HG03045 (cell line): ENCODE measurements around the gene KCNE5.
"Not testable (repeated sequence)": the region's sequence is repeated elsewhere in the genome, so short reads cannot be mapped to it uniquely, and the experiment has no call there.

ENCODE experiments used
- ATAC-seq: cut with Tn5 transposase; IDR thresholded peaks from one replicate; pipeline ENCODE4 v1.9.1; 2021; ENCODE audit warnings: mild to moderate bottlenecking, moderate library complexity; ENCODE audit not compliant: unreplicated experiment

The KCNE5 gene, protein sequence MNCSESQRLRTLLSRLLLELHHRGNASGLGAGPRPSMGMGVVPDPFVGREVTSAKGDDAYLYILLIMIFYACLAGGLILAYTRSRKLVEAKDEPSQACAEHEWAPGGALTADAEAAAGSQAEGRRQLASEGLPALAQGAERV

DNA sequence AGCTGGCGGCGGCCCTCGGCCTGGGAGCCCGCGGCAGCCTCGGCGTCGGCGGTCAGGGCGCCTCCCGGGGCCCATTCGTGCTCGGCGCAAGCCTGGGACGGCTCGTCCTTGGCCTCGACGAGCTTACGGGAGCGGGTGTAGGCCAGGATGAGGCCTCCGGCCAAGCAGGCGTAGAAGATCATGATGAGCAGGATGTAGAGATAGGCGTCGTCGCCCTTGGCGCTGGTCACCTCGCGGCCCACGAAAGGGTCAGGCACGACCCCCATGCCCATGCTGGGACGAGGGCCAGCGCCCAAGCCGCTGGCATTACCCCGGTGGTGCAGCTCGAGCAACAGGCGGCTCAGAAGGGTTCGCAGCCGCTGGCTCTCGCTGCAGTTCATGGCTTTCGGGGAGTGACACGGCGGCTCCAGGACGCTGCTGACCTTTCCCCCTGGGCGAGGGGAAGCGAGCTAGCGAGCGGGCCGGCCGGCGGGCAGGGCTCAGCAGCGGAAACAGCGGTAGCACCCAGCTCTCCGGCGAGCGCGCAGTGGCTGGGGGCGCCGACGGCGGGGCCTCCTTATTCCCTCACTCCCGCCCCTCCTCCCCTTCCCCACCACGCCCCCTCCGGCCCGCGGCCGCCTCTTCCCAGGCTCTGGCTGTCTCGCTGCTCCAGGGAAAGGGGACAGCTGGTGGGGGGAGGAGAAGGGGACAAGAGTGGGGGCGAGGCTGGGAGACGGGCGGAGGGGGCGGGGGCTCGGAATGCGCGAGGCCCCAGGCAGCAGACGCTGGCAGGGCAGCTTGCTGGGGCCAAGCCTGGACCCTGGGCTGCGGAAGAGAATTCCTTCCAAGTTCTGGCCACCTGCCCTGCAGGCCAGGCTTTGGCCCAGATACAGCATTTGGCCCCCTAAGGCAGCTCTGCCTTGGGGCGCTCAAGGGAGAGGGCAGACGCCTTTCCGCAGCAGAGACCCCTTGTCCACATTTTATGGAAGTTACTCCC, at the start of gene KCNE5:
TSS of gene KCNE5 (minus strand) at position 532 of the 976 bp plus-strand sequence. CDS start at position 380, 152 bp downstream.
- no peak for ATAC-seq

DNA sequence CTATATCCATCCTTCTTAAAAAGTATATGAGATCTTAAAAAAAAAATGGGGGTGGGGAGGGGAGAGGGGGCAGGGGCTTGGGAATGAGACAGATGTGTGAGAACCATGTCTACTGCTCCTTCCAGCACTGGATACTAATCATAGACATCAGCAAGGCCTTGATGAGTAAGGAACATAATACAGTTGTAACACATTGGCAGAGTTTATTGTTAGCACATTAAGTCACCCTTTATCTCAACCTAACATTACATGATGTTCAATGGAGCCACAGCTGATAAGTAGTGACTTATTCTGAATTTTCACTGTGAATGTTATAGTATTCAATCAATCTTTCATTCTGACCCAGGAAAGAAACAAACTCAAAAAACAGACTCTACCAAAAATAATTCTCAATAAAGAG, 47.3 kb upstream of the KCNE5 start:
- ATAC-seq, result no peak

DNA sequence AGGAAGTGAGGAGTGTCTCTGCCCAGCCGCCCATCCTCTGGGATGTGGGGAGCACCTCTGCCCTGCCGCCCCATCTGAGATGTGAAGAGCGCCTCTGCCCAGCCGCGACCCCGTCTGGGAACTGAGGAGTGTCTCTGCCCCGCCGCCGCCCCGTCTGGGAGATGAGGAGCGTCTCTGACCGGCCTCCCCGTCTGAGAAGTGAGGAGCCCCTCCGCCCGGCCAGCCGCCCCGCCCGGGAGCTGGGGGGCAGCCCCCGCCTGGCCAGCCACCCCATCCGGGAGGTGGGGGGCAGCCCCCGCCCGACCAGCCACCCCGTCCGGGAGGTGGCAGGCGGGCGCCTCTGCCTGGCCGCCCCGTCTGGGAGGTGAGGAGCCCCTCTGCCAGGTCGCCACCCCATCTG, 46.2 kb upstream of the KCNE5 start:
- not testable (repeated sequence) for ATAC-seq

DNA sequence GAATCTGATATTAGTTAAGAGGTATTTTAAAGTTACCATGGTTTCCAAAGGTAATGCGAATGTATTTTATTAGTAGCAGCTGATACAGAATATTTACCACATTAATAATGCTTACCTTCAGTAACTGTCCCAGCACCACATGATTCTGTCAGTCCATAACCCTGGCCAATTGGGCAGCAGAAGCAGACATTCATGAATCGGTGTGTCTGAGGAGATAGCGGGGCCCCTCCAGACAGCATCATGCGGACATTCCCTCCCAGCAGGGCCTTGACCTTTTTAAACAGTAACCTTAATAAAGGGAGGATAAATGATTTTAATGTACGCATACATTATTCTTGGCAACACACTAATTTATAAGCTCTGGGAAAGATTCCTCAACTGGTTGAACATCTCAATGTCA, 43.0 kb upstream of the KCNE5 start:
- no peak for ATAC-seq

DNA sequence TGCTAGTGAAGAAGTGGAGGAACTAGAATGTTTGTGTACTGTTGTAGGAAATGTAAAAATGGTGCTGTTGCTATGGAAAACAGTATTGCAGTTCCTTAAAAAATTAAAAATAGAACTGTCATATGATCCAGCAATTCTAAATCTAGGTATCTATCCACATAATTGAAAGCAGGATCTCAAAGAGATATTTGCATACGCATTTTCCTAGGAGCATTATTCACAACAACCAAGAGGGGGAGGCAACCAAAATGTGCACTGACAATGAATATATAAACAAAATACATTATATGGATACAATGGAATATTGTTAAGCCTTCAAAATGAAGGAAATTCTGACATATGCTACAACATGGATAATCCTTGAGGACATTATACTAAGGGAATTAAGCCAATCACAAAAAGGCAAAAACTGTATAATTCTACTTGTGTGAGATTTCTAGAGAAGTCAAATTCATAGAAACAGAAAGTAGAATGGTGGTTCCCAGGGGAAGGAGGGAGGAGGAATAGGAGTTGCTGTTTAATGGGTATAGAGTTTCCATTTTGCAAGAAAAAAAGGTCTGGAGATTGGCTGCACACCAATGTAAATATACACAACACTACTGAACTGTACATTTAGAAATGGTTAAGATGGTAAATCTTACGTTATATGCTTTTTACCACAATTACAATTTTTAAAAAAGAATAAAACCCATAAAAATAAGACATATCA, 35.6 kb upstream of the KCNE5 start:
- ATAC-seq, result no peak

DNA sequence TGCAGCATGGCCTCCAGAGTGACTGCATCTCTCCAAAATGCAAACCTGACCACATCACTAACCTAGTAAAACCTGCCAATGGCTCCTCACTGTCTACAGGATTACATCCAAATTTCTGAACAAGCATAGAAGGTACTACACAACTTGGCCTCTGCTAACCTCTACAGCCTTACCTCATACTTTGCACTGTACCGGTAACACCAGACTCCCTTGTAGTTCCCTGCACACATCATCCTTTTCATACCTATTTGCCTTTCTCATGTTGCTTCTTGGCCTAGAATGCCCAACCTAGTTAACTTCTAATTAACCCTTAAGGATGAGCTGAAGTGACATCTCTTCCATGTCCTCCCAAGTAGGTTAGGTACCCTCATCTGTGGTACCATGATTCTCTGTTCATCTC, 33.4 kb upstream of the KCNE5 start:
- ATAC-seq, result no peak

DNA sequence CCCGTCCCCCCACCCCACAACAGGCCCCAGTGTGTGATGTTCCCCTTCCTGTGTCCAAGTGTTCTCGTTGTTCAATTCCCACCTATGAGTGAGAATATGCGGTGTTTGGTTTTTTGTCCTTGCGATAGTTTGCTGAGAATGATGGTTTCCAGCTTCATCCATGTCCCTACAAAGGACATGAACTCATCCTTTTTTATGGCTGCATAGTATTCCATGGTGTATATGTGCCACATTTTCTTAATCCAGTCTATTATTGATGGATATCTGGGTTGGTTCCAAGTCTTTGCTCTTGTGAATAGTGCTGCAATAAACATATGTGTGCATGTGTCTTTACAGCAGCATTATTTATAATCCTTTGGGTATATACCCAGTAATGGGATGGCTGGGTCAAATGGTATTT, 32.4 kb upstream of the KCNE5 start:
- ATAC-seq, result not testable (repeated sequence)

DNA sequence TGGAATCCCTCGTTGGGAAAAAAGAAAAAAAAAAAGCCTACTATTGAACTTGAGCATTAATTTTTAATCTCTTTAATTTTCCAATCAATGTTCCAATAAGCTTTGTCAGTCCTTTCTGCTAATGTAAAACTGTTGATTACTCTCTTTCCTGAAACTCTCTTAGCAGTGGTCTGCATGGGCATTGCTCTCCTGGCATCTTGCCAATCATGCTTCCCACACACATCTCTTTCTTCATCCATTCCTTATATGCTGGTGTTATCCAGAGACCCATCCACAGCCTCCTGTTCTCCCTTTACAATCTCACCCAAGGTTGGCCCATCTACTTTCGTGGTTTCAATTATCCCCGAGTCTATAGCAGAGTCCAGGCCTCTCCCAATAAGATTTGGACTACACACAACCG, 31.8 kb upstream of the KCNE5 start:
- no peak for ATAC-seq

DNA sequence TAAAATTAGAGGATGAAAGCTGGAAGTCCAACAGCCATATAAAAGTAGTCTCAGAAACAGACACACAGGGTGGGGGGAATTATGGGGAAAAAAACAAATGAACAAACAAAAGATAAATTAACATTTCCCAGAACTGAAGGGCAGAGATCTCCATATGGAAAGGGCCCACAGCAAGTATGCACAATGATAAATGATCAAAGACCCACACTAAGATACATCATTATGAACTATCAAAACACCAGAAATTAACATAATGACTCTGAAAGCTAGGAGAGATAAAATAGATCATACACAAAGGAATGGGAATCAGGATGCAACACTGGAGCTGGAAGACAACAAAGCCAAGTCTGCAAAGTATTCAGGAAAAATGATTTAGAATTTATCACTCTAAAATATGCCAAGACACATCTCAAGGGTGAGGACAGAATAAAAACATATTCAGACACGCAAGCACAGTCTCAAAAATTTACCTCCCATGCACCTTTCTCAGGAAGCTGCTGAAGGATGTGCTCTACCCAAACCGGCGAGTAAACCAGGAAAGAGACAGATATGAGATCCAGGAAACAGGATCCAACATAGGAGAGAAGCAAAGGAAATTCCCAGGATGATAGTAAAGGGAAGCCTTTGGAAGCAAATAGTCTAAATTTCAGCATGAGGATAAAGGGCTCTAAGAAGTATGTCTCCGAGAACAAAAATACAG, 30.7 kb upstream of the KCNE5 start:
- no peak for ATAC-seq

DNA sequence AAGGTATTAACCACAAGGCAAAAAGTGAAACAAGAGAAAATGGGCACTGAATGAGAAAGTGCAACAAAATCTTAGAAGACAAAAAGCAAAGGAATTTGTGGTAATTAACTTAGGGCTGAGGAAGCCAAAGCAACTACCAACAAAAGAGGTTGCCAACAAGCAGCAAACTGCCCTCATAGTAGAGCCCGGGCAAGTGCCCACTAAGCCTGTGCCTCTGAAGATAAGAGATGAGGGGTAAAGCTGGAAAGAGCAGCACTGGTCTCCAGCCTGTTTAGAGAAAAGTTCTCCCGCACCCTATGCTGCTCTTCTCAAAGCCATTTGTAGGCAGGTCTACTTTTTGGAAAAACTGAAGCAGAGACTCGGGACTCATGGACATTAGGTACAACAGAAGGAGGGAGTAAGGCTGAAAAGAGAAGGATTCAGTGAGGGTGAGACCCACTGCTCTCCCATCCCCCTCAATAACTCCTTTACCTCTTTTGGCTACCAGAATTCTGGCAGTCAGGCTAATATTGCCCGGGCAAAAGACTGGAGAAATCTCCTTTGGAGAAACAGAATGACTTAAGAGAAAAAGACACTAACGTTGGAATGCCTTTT, 29.6 kb upstream of the KCNE5 start:
- ATAC-seq, result no peak

DNA sequence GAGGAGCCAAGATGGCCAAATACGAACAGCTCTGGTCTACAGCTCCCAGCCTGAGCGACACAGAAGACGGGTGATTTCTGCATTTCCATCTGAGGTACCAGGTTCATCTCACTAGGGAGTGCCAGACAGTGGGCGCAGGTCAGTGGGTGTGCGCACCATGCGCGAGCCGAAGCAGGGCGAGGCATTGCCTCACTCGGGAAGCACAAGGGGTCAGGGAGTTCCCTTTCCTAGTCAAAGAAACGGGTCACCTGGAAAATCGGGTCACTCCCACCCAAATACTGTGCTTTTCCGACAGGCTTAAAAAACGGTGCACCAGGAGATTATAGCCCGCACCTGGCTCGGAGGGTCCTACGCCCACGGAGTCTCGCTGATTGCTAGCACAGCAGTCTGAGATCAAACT, 19.7 kb upstream of the KCNE5 start:
- not testable (repeated sequence) for ATAC-seq

DNA sequence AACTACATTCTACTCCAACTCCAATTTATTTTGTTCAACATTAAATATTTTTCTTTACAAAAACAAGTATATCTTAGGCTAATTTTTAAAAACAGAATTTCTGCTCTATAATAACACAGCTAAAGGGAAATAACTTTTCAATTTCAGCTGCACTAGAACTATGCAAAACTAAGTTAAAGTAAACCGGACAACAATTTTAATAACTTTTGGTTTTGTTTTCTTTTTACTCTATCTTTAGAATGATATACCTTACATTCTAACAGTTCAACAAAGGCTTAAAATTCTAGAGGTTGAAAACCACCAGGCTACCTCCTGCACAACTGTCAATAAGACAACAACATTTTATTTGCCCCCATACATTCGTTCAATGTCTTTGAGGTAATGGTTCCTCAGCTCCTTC, 18.7 kb upstream of the KCNE5 start:
- no peak for ATAC-seq

DNA sequence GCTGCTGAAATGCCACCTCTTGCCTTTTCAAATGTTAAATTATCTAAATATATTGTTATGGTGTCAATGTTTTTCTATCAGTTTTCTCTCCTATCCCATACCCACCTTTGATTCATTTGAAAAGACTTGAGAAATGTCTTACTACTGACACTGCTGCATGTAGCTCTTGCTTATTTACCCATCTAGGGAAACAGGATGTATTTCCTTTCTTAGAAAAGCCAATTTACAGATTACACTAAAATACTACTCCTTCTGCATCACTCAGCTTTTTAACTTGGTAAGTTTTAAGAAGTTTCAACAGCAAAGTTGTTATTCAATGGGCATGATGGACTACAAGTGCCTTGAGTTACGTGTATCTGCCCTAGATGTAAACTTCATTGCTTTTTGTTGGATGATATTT, 13.2 kb upstream of the KCNE5 start:
- ATAC-seq, result no peak

DNA sequence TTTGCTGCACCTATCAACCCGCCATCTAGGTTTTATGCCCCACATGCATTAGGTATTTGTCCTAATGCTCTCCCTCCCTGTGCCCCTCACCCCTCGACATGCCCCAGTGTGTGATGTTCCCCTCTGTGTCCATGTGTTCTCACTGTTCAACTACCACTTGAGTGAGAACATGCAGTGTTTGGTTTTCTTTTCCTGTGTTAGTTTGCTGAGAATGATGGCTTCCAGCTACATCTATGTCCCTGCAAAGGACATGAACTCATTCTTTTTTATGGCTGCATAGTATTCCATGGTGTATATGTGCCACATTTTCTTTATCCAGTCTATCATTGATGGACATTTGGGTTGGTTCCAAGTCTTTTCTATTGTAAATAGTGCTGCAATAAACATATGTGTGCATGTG, 12.5 kb upstream of the KCNE5 start:
- not testable (repeated sequence) for ATAC-seq

DNA sequence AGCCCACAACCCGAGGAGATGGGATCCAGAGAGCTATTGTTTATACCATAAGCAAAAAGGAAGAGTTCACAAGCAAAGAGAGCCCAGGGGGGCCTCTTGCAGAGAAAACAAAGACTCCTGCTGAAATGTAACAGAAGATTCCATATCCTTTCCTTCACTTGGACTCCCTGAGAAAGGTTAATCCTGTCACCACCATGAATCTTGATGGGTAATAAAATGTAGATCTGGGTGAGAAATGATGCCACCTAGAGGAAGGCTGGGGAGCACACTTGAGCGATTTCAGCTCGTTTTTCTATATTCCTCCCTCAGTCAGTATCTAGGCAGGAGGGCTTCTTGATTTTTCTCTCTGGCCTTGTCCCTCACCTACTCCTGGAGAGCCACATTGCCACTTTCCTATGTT, 10.2 kb upstream of the KCNE5 start:
- no peak for ATAC-seq

DNA sequence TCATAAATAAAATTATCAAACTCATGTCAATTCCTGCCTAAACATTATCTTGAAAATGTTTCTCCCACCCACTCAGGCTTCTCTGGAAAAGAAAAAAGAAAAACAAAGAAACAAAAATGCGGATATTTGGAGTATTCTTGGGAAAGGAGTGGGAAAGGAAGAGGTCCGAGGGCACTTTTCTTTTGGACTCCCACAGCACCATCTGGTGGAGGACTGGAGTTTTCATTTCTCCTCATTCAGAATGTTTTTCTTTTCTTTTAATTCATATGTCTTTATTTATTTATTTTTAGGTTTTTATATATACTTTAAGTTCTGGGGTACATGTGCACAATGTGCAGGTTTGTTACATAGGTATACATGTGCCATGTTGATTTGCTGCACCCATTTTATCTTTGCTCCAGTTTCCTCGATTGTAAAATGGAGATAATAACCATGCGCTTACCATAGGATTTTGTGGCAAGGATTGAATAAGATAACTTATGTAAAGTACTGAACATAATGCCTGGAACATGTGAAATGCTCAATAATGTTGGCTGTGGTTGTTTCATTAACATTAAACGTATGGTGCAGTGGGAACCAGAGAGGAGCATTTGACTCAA, 8.0 kb upstream of the KCNE5 start:
- no peak for ATAC-seq

DNA sequence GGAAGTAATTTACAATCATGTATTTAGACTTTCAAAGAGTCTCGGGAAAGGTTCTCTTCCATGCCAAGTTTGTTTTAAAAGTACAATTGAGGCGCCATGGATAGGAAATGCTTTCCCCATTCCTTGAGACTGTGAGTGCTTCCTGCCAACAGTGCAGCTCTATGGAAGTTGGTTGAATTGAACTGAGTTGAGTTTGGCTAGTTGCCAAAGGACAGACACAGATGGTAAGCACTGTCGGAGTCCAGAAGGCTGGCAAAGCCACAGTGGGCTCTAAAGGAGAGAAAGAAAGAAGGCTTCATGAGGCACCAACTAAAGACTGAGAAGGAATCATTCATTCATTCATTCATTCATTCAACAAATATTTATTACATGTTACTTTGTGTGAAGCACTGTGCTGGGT, 4.3 kb upstream of the KCNE5 start:
- no peak for ATAC-seq

DNA sequence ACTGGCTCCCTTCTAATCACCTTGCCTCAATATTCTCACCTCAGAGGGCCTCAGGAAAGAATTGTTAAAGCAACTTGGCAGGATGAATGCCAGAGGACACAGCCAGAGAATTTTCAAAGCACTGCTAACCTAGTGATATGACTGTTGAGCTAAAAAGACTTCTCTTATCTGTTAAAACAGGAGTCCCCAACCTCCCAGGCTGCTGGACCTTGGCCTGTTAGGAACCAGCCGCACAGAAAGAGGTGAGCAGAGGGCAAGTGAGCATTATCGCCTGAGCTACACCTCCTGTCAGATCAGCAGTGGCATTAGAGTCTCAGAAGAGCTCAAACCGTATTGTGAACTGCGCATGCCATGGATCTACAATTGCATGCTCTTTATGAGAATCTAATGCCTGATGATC, 1.7 kb upstream of the KCNE5 start:
- ATAC-seq, result no peak

DNA sequence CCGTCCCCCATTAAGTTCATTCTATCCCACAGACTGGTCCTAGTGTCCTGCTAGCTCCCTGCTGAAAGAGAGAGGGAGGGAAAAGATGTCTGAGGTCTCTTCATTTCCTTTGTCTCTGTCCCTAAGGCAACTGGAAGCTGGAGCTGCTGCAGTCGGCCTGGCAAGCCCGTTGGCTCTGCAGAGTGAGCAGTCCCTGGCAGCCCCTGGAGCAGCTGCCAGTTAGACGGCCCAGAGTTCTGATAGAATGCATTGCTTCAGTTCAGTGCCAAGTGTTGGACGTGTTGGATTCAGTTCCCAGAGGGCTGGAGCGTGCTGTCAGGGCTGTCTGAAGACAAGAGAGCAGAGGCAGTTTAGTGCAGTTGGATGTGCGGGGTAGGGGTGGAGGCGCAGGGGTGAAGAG, 975 bp downstream of the KCNE5 start:
- ATAC-seq, result no peak

DNA sequence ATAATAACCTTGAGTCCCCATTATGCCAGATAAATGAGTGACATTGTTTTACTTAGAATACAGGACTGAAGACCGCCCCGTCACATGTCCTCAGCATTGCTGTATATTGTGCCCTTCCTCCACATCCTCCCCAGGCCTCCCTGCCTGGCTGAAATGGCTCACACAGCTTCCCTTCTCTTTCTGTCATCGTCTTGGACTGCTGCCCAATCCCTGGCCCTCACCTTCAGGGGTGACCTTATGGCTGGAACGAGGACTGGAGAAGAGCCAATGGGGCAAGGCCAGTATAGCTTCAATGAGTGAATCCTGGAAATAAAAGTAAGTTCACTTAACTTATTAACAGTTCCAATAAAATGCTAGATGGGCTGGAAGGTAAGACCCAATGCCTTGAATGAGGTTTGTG, 2.7 kb downstream of the KCNE5 start:
- no peak for ATAC-seq
